HEK293 (cell line): ENCODE data around the gene HCFC1.
A peak's percentile ranks its signal among the peaks of the same experiment; 100 is the strongest.

Source experiments
- GLIS2 ChIP-seq: fragments of 450-650 bp; formaldehyde crosslinking; IDR thresholded peaks from 2 replicates; pipeline ENCODE4 v1.5.1; 2016; ENCODE audit warnings: missing biosample characterization, missing genetic modification characterization
- HIC1 ChIP-seq: fragments of 450-650 bp; formaldehyde crosslinking; IDR thresholded peaks from 2 replicates; pipeline ENCODE4 v1.5.1; 2016; ENCODE audit warnings: missing biosample characterization, missing genetic modification characterization
- KLF1 ChIP-seq: fragments of 450-650 bp; formaldehyde crosslinking; IDR thresholded peaks from 2 replicates; pipeline ENCODE4 v1.5.1; 2016; ENCODE audit warnings: missing biosample characterization, missing genetic modification characterization
- KLF8 ChIP-seq: fragments of 450-650 bp; formaldehyde crosslinking; IDR thresholded peaks from 2 replicates; pipeline ENCODE4 v1.5.1; 2016; ENCODE audit warnings: missing biosample characterization, missing genetic modification characterization
- KLF9 ChIP-seq: fragments of 450-650 bp; formaldehyde crosslinking; IDR thresholded peaks from 2 replicates; pipeline ENCODE4 v1.5.1; 2016; ENCODE audit warnings: missing biosample characterization, missing genetic modification characterization, low read depth
- RBAK ChIP-seq: fragments of 450-650 bp; formaldehyde crosslinking; IDR thresholded peaks from 2 replicates; pipeline ENCODE4 v1.5.1; 2016; ENCODE audit warnings: missing biosample characterization, missing genetic modification characterization
- SALL2 ChIP-seq: fragments of 450-650 bp; formaldehyde crosslinking; IDR thresholded peaks from 2 replicates; pipeline ENCODE4 v1.5.0; 2017; ENCODE audit warnings: missing biosample characterization, mild to moderate bottlenecking, missing genetic modification characterization, borderline replicate concordance
- TCF7L2 ChIP-seq: IDR thresholded peaks from 2 replicates; pipeline ENCODE4 v1.6.1; 2011; ENCODE audit warnings: low read depth, mild to moderate bottlenecking, inconsistent platforms, low read length, moderate library complexity, borderline replicate concordance
- ZBTB49 ChIP-seq: fragments of 450-650 bp; formaldehyde crosslinking; IDR thresholded peaks from 2 replicates; pipeline ENCODE4 v1.5.1; 2016; ENCODE audit warnings: missing biosample characterization, missing genetic modification characterization, low read depth
- ZBTB8A ChIP-seq: fragments of 450-650 bp; formaldehyde crosslinking; IDR thresholded peaks from 2 replicates; pipeline ENCODE4 v1.5.1; 2016; ENCODE audit warnings: missing biosample characterization, missing genetic modification characterization
- ZFHX2 ChIP-seq: fragments of 450-650 bp; formaldehyde crosslinking; conservative IDR thresholded peaks from 2 replicates; pipeline ENCODE4 v1.5.1; 2016; ENCODE audit warnings: missing biosample characterization, missing genetic modification characterization
- ZFP41 ChIP-seq: fragments of 450-650 bp; formaldehyde crosslinking; IDR thresholded peaks from 2 replicates; pipeline ENCODE4 v1.5.1; 2016; ENCODE audit warnings: missing biosample characterization, missing genetic modification characterization, borderline replicate concordance
- ZNF146 ChIP-seq: fragments of 450-650 bp; formaldehyde crosslinking; IDR thresholded peaks from 2 replicates; pipeline ENCODE4 v1.5.1; 2016; ENCODE audit warnings: missing biosample characterization, missing genetic modification characterization
- ZNF2 ChIP-seq: fragments of 450-650 bp; formaldehyde crosslinking; IDR thresholded peaks from 2 replicates; pipeline ENCODE4 v1.5.1; 2016; ENCODE audit warnings: missing biosample characterization, missing genetic modification characterization
- ZNF555 ChIP-seq: fragments of 450-650 bp; formaldehyde crosslinking; conservative IDR thresholded peaks from 2 replicates; pipeline ENCODE4 v1.5.1; 2017; ENCODE audit warnings: missing biosample characterization, mild to moderate bottlenecking, missing genetic modification characterization, inconsistent platforms
- ZNF596 ChIP-seq: fragments of 450-650 bp; IDR thresholded peaks from 2 replicates; pipeline ENCODE4 v1.5.0; 2018; ENCODE audit warnings: missing biosample characterization, mild to moderate bottlenecking, missing genetic modification characterization, moderate library complexity
- ZNF626 ChIP-seq: fragments of 450-650 bp; sonication (Bioruptor Pico); formaldehyde crosslinking; IDR thresholded peaks from 2 replicates; pipeline ENCODE4 v1.5.1; 2018; ENCODE audit warnings: missing biosample characterization, missing genetic modification characterization, inconsistent platforms
- ZNF692 ChIP-seq: fragments of 450-650 bp; formaldehyde crosslinking; IDR thresholded peaks from 2 replicates; pipeline ENCODE4 v1.5.1; 2016; ENCODE audit warnings: missing biosample characterization, missing genetic modification characterization
- ZNF776 ChIP-seq: fragments of 450-650 bp; formaldehyde crosslinking; IDR thresholded peaks from 2 replicates; pipeline ENCODE4 v1.5.0; 2017; ENCODE audit warnings: missing biosample characterization, missing genetic modification characterization, borderline replicate concordance
- ZSCAN5A ChIP-seq: fragments of 450-650 bp; formaldehyde crosslinking; IDR thresholded peaks from 2 replicates; pipeline ENCODE4 v1.5.1; 2016; ENCODE audit warnings: missing biosample characterization, missing genetic modification characterization
- TF ChIP-seq, protein P1 (sequence below): fragments of 450-650 bp; formaldehyde crosslinking; IDR thresholded peaks from 2 replicates; pipeline ENCODE4 v1.5.1; 2016; ENCODE audit warnings: missing biosample characterization, missing genetic modification characterization, low read depth

Gene HCFC1

GRCh38 chrX:153948847-153949805 lies 22.5 kb downstream of the HCFC1 start (continued):
- TF ChIP-seq ZNF626 (tag by site-specific recombination), result no peak
- TF ChIP-seq ZNF596 (tag by site-specific recombination), result no peak
- TF ChIP-seq, protein P1, sequence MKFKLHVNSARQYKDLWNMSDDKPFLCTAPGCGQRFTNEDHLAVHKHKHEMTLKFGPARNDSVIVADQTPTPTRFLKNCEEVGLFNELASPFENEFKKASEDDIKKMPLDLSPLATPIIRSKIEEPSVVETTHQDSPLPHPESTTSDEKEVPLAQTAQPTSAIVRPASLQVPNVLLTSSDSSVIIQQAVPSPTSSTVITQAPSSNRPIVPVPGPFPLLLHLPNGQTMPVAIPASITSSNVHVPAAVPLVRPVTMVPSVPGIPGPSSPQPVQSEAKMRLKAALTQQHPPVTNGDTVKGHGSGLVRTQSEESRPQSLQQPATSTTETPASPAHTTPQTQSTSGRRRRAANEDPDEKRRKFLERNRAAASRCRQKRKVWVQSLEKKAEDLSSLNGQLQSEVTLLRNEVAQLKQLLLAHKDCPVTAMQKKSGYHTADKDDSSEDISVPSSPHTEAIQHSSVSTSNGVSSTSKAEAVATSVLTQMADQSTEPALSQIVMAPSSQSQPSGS (tag by site-specific recombination), result no peak
- TF ChIP-seq KLF8 (tag by site-specific recombination), result 0 out of 2 replicates have a peak, but pooled peaks have one; percentile 22
- no peak for TF ChIP-seq ZNF692 (tag by site-specific recombination)
- TF ChIP-seq ZFHX2 (tag by site-specific recombination), result peak; percentile 19; the same call in 1 of the 2 replicates
- no peak for TF ChIP-seq ZNF776 (tag by site-specific recombination)
- TF ChIP-seq ZBTB49 (tag by site-specific recombination), result no peak
- TF ChIP-seq ZNF146 (tag by site-specific recombination), result no peak
- TF ChIP-seq GLIS2 (tag by site-specific recombination), result peak; percentile 54
- TF ChIP-seq TCF7L2, result no peak
- no peak for TF ChIP-seq ZBTB8A (tag by site-specific recombination)
- TF ChIP-seq ZSCAN5A, result no peak
- no peak for TF ChIP-seq SALL2
- TF ChIP-seq KLF9 (tag by site-specific recombination), result no peak
- TF ChIP-seq HIC1 (tag by site-specific recombination), result peak; percentile 73
- peak; percentile 64; the same call in 1 of the 2 replicates for TF ChIP-seq KLF1 (tag by site-specific recombination)
- no peak for TF ChIP-seq ZNF555 (tag by site-specific recombination)
- TF ChIP-seq RBAK (tag by site-specific recombination), result no peak
- TF ChIP-seq ZNF2, result no peak
- TF ChIP-seq ZFP41 (tag by site-specific recombination), result no peak
- TF ChIP-seq, all 188 proteins: peak for 7
